ENCODE measurements around the gene SLC22A23.

SLC22A23 gene

DNA sequence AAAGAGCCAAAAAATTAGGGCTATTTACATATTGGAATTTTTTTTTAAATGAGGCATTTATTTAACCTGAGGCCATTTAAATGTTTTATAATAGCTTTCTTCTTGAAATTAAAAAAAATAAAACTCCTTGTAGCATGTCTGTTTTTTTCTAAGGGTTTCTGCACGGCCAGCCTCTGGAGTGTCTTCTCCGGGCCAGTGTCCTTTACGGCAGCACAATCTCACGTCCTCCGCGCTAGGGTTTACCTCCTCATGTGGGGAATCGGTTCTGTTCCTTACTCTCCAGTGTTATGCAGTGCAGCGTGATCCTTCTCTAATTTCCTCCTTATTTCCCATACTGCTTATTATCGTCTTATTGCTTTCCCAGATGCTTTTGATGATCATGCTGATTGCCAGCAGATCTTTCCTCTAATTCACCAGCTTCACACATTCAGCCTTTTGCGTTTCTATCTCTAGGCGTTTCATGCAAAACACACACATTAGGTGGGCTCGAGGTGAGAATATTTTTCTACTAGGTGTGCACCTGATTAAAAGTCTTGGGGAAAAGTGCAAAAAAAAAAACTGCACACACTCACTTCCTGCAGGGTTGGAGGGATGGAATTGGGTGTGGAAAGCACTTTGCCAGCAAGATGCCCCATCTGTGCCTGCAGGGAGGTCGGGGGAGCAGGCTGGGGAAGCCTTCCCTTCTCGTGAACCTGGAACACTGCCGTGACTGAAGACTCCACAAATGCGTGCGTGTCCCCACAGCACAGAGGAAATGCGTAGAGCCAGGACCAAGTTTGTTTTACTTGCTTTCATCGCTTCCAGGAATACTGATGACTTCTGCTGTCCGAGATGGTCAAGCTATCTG, 142.0 kb downstream of the SLC22A23 start:
- DNase-seq = no peak

DNA sequence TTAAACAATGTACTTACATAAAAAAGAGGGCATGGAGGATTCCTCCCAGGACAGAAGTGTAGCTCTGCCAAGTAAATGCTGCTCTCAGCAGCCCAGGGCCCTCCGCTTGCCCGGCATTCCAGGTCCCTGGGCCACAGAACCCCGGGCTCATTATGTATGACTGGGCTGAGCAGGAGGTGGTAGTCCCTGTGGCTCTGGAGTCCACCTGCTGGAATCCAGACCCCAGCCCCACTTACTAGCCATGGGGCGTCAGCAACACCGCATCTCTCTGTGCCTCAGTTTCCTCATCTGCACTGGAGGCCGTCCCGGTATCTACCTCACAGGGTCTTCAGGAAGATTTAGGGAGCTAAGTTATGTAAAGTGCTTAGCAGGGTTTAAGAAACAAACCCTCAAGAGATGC, 142.7 kb downstream of the SLC22A23 start:
- no peak for DNase-seq

DNA sequence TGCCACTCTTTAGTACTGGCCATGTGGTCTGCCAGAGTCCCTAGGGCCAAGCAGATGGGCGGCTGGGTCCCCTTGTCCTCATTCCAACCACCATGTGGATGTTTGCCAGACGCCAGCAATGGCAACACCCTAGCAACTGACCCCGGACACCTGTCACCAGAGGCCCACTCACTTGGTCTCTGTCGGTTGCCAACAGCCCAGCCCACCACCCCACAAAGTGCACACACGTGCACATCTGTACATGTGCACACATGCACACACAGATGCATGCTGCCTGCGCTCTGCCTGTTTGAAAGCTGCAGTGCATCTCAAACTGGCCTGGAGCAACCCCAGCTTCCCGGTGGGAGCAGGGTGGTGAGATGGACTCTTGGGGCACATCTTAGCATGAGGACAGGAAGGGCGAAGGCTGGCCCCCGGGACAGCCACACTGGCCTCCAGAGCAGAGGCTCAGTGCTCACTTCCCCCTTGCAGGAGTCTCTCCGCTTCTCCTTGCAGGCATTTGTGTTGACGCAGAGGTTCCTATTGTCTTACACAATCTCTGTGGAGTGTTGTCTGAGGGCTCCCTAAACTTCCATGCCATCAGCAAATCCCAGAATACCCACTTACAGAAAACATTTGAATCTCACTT, 144.1 kb downstream of the SLC22A23 start:
- DNase-seq = no peak

DNA sequence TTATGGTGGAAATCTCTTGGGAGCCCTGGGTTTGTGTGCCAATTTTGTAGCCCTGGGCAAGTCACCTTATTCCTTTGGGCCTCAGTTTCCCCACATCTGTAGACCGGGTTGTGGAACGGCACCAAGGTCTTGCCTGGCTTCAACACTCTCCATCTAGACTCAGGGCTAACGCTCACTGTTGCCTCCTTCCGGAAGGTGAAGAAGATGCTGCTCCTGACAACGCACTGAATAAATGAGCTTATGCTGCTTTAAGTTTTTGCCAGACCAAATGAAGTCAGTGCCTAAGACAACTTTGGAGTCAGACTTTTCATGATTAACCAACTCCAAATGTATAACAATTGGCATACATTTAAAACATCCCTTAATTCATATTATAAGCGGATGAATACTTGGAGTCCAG, 145.0 kb downstream of the SLC22A23 start:
- DNase-seq = no peak

DNA sequence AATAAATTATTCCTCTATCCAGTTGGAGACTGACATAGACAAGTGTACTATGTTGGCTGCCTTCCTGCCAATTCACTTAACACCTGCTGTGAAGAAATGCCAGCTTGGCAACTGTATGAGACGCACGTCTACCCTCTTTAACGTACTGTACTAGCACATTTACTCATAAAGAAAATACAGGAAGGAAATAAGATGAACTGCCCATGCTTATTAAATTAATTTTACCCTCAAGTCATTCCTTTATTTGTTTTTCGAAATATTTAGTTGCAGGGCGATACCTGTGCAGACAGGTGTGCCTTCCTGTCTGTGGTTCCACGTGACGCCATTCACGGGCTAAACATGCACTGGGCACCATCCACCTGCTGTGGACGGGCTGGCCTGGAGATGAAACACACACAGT, 146.1 kb downstream of the SLC22A23 start:
- no peak for DNase-seq

DNA sequence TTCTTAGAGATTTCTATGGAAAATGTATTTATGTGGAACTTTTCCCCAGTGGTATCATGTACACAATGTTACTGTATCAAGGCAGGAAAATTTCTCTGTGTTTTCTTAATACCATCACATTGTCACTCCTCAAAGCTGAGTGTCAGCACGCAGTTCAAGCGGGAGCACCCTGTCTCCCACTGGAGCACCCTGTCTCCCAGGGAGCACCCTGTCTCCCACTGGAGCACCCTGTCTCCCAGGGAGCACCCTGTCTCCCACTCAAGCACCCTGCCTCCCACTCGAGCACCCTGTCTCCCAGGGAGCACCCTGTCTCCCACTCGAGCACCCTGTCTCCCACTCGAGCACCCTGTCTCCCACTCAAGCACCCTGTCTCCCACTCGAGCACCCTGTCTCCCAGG, 146.8 kb downstream of the SLC22A23 start:
- DNase-seq = no peak

DNA sequence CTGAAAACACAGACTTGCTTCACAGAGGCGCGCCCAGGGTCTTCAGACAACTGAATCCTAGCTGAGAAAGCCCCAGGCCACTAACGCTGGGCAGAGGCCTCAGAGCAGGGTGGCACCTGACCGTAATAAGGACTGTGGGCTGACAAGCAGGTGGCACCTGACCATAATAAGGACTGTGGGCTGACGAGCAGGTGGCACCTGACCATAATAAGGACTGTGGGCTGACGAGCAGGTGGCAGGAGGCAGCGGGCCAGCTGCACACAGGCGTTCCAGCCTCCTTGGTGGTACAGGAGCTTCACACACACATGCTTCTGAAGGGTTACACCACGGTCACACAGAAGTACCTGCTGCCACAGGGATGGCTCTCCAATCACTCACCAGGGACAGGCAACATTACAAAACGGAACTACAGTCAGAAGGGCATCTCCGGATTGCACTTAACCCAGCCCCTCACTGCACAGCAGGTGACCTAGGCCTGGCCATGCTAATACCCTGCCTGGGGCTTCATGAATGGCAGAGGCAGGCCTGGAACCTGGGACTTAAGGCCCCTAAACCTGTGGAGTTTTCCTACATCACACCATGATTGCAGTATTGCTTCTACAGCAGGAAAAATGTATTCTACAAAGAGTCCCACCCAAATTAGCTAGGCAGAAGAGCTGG, 147.3 kb downstream of the SLC22A23 start:
- peak; percentile 75 for DNase-seq

DNA sequence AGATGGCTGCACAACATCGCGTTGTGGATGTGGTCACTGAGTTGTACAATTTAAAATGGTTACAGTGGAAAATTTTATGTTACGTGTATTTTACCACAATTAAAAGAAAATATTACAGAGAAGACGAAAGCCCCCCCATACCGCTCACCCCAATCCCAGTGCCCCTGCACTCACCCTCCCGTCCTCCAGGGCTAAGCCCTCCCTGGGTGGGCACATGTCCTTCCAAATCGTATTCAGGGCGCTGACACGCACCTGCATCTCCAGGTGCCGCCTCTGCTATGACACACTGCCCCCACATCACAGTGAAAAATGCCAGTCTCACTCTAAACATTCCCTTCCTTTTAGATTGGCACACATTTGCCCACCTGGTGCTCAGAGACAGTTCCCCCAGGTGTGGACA, 148.7 kb downstream of the SLC22A23 start:
- DNase-seq = no peak

DNA sequence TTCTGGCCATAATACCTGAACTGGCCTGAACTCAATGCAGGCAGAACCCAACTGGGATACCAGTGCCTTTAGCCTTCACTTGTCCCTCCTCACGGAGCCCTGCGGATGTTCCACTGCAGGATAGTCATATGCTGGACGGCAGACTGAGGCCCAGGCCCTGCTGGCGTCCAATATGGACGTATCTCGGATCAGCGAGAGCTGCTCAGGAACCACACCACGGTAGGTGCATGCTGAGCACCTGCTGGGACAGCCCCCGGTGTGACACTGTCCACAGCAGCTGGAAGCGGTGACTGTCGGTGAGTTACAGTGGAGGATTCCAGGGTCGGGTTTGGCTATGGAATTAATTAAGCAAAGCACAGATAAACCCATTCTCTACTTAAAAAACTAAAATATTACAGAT, 149.4 kb downstream of the SLC22A23 start:
- DNase-seq = no peak

DNA sequence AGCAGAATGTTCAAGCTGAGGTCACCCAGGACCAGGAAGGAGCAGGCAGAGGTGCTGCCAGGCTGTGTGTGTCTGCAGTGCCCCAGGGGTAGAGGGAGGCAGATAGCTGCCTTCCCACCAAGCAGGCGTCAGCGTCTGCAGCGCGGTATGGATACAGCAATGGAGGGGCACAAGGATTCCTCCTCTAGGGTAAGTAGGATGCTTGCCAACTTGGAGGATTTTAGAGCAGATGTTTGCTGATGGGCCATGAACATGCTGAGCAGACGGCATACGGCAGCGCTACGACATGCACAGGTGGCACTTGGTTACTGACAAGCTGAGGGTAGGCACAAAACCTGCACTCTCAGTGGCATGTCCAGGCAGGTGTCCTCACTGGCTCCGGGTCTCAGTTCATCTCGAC, 150.0 kb downstream of the SLC22A23 start:
- no peak for DNase-seq

DNA sequence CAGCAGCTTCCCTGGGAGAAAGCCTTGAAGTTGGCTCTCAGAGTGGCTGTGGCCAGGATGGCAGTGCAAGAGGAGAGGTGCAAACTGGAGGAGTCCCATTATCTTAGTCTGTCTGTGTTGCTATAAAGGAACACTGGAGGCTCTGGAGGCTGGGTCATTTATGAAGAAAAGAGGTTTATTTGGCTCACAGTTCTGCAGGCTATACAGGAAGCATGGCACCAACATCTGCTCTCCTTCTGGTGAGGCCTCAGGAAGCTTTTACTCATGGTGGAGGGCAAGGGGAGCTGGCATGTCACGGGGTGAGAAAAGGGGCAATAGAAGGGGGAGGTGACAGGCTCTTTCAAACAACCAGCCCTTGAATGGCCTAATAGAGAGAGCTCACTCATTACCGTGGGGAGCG, 151.0 kb downstream of the SLC22A23 start:
- no peak for DNase-seq

DNA sequence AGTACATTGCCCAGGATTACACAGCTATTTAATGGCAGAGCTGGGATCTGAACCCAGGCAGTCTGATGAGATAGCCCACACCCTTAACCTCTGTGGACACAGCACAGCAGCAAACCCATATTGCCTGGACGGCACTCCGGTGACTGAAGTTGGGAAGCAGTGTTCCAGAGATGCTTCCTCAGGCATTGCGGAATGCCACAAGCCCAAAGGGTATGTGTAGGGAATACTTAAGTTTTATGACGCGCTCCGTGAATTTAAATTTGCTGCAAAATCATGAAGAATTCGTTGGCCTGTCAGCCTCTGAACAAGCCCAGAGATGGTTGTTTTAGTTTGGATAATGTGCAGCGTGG, 151.7 kb downstream of the SLC22A23 start:
- DNase-seq = no peak

DNA sequence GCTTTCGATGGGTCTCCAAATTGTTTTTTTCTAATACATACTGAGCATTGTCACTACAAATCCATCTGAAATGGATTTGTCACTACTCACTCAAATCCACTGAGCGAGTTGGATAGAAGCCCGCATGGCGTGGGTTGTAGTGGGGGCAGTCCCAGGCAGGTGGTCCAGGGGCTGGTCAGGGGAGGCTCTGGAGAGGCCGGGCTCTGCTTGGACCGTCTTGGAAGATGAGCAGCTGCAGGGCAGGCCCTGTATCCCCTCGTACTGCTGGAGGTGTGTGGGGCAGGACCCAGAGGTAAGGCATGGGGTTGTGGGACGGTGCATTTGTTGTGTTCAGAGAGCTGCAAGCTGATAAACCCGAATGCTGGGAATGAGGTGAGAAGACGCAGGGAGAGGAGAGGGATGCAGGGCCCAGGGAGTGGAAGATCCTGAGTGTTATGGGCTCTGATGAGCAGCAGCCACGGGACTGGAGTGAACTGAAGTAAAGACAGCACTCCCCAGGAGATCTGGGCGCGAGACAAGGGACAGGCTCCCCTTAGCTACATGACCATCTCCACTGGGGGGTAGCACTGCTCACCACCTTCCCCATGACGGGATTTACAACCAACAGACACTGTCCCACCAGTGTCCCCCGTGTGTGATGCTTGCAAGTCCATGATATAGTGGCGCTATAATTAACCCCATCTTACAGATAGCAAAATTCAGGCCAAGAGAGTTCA, 152.2 kb downstream of the SLC22A23 start:
- no peak for DNase-seq

DNA sequence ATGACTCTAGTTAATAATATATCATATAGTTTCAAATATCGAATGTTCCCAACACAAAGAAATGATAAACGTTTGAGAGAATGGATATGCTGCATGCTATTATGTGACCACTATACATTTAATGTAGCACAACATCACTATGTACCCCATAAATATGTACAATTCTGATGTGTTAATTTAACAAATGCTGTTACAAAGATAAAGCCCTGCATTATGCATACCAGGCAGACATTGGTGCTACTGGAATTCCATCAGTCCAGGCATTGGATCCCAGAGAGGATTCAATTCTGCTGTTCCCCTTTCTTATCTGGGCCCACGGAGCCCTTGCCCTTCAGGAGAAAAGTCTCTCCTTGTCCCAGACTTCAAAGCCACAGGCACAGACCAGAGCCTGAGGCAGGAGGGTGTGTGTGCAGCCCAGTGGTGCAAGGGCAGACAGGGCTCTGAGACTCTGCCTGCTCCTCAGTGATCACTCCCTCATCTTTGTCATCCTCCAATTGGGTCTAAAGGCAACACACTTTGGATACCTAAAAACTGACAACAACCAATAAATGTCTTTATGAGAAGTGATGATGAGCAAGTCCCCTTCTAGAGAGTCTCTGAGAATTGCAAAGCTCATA, 152.9 kb downstream of the SLC22A23 start:
- no peak for DNase-seq

DNA sequence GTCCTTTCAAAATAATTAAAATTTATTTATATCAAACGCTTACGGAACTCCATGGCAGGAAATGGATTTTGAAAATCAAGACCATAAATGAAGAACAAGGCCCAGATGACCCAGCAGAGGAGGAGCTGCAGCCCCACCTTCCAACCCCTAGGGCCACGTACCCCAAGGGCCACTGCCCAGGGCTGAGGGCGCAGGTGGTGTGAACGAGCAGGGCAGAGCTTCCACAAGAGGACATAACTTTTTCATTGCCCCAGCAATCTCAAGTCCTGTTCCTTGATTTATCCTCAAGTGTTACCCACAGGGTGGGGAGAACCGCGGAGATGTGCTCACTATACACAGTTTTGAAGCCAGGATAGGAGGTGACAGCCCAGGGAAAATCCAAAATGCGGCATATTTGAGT, 155.3 kb downstream of the SLC22A23 start:
- DNase-seq = no peak

DNA sequence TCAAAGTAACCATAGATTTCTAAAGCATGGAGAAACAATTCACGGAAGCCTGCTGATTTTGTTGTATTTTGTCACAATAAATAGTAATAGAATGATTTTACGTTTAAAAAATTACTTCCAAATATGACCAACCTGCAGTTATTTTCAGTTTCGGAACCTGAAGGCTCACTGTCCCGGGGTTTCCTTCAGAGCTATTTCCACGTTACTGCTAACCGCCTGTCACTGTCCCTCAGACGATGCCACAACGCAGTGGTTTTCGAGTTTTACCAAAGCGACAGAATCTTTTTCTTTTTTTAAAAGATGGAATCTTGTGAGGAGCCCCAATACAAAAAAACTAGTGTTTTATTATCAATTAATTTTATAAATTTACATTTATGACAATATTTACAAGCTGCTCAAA, 157.6 kb downstream of the SLC22A23 start:
- no peak for DNase-seq

DNA sequence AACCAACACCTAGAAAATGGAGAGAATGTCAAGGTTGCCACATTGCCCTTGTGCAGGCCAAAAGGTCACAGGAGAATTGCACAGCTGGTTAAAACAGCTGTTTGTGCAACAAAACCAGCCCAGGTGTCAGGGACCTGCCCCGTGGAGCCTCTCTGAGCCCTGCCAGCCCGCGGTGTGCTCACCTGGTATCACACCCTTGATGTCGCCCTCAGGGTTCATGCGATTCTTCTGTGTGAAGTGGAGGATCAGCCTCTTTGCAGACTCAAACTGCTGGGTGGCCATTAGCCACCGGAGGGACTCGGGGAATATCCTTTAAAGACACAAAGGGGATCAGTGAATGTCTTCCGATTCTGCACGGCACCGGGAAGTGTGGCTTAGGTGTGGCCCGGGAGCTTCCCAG, 158.9 kb downstream of the SLC22A23 start:
- DNase-seq = no peak

DNA sequence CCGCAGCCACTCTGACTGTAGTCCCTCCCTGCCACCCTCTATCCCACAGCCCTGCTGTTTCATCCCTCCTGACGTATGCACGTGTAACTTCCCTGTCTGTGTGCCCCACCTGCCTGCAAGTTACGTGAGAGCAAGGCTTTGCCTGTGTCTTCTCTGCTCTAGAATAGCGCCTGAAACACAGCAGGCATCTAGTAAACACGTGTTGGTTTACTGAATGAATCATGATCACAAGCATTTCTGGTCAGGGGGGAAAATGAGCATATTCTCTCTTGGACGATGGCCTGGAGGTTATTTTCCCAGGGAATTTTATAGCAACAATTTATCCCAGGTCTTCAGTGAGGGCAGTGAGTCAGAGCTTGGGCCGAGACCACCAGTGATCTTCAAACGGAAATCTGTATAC, 159.8 kb downstream of the SLC22A23 start:
- no peak for DNase-seq

DNA sequence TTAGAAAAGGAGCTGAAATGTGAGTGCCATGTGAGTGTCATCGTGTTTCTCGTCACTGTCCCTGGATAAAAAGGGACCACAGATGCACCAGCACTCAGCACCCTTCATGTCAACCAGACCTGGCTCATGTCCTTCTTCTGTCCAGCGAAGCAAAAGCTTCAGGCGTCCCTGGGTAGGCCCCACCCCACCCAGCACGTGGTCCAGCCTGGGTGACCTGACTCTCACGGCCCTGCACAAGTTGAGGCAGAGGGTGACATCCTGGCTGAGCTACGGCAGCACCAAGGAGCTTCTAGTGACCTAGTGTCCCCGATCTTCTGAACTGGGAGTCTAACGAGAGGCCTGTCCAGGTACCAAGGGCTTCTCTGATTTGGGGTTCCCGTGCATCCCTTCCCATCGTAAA, 160.3 kb downstream of the SLC22A23 start:
- no peak for DNase-seq

DNA sequence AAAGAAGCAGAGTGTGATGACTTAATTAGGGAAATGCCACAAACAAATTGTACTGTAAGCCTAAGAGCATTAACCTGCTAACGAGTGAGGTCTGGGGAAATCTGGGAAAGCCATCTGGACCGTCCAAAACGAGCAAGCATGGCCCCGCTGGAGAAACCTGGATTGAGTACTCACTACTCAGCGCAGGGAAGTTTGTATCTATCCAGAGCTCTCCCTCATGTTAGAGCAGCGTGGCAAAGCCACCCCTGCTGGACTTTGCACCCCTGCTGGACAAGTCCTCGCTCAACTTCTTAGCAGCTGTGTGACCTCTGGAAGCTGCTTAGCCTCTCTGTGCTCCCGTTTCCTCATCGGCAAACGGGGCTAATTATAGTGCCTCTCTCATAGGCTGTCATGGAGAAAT, 160.8 kb downstream of the SLC22A23 start:
- no peak for DNase-seq

DNA sequence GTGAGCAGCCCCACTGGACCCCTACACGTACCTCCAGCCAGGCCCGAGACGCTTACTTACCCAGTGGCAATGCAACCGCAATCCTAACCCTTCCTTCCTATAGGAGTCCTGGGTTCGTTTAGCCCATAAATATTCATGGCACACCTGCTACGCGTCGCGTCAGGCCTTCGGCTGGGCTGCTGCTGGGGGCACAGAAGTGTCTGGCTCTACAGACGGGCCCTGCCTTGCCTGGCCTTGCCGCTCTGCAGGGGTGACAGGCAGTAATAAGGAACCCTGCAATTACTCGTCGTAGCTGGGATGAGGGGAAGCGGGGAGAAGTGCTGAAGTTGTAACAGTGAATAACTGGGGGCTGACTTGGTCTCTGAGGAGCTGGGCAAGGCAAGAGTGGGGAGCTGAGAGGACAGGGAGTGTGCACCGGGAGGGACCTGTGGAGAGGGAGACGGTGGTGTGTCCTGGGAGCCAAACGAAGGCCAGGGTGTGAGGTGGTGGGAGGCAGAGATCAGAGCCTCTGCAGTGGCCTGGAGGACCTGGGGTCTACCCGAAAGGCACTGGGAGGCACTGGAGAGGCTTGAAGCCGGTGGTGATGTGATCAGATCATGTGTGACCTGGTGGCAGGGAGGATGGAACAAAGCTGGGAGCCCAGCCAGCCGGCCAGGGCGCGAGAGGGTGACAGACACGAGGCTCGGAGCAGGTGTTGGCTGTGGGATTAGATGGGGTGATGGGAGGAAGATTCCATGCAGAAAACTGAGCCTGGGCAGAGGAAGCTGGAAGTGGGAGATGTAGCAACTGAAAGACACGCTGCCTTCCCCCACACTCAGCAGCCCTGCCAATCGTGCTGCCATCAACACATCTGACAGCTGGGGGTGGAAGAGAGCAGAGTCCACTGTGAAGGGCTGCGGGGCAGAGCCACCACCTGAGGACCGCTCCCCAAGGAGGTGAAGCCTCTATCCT, 161.7 kb downstream of the SLC22A23 start:
- peak; percentile 22 for DNase-seq

DNA sequence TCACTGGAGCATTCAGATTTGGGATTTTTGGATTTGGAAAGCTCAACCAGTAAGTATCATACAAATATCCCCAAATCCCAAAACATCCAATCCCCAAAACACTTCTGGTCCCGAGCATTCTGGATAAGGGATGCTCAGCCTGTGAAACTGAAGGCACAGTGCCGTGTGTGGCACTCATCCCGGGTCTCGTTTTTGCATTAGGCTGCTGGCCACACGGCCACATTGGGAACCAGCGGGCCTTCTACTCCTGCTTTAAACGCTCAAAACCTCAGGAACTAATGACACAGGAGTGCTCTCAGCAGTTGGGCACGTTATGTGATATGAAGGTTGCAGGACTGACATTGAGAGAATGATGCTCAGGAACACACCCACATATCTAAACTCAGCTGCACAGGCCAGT, 162.5 kb downstream of the SLC22A23 start:
- no peak for DNase-seq

All from COR-L47 (cell line).